ENCODE data around the gene MLIP.

DNA sequence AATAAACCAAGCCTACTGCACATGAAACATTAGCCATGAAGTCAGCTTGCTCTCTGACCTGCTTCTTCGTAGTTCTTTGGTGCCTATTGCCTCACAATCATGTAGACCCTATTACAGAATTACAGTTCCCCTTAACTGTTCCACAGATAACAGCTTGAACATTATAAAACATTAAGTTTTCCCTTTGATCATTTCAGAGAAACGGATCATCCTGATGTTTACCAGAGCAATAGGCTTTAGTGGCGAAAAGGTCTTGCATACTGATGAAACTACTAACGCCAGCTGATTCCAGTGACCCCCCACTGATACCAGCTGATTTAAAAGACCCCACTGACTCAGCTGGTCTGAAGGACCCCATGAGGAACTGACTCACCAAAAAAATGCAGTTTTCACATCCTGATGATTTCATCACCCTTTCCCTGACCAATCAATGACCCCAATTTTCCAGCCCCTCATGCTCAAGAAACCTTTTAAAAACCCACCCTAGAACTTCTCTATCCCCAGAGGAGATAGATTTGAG, 39.4 kb upstream of the MLIP start:
- TF ChIP-seq, protein P1, sequence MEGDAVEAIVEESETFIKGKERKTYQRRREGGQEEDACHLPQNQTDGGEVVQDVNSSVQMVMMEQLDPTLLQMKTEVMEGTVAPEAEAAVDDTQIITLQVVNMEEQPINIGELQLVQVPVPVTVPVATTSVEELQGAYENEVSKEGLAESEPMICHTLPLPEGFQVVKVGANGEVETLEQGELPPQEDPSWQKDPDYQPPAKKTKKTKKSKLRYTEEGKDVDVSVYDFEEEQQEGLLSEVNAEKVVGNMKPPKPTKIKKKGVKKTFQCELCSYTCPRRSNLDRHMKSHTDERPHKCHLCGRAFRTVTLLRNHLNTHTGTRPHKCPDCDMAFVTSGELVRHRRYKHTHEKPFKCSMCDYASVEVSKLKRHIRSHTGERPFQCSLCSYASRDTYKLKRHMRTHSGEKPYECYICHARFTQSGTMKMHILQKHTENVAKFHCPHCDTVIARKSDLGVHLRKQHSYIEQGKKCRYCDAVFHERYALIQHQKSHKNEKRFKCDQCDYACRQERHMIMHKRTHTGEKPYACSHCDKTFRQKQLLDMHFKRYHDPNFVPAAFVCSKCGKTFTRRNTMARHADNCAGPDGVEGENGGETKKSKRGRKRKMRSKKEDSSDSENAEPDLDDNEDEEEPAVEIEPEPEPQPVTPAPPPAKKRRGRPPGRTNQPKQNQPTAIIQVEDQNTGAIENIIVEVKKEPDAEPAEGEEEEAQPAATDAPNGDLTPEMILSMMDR (IDR thresholded peaks at IDR 0.05), result no peak
- no peak for TF ChIP-seq POLR2AphosphoS5 (IDR thresholded peaks at IDR 0.05)
- TF ChIP-seq POLR2A (IDR thresholded peaks at IDR 0.05), result no peak

Measured in gastroesophageal sphincter (tissue), 3 donors.